Posterior vena cava (tissue), 2 donors: ENCODE data around the gene ANKRD13C. TPM values are rescaled to one million over a fixed set of nuclear protein-coding genes. Genes with fewer than 3 reads are reported as not detected.
"Not testable (repeated sequence)": the region's sequence is repeated elsewhere in the genome, so short reads cannot be mapped to it uniquely, and the experiment has no call there.

ENCODE experiments used
- DNase-seq: peaks from one replicate; pipeline ENCODE4 v3.0.0-alpha.2; 2020; ENCODE audit warnings: low spot score
- intact Hi-C, 2 donors: fragments of 100-400 bp; cut with DNase I; formaldehyde crosslinking; loops; one replicate each; pipeline versions ENCODE4 v1.14.1 to v1.14.2; 2022 to 2023
- long read RNA-seq, 2 donors: library from polyadenylated mRNA; unstranded; transcript quantifications; one replicate each; pipeline ENCODE4 v2.0.0, GENCODE V29; 2020 to 2021
- total RNA-seq, 2 donors: library from RNA; stranded (reverse); fragmentation: NEBNext Ultra II Directional; extraction: Animal tissue kit (Norgen Biotek cat#: 25700); gene quantifications; one replicate each; pipeline ENCODE4 v1.2.1, GENCODE V29; 2021
- donor health status: DM: yes; HTN: yes; CAD: no.
- donor health status: DM: yes; HTN: yes; CAD: no.

Gene ANKRD13C
- total RNA-seq = 10 to 100 TPM; 20.8 to 23.8 TPM
- long read RNA-seq, donor 1, full-length matches to known transcripts = 5 of 11 reads
- long read RNA-seq, donor 1, partial matches to known transcripts = 1 of 11 reads
- long read RNA-seq, donor 1, other reads (novel, unspliced or antisense) = 5 of 11 reads
- long read RNA-seq, donor 2, full-length matches to known transcripts = 5 of 14 reads
- long read RNA-seq, donor 2, partial matches to known transcripts = 2 of 14 reads
- long read RNA-seq, donor 2, other reads (novel, unspliced or antisense) = 7 of 14 reads

- intact Hi-C loops = loop anchor here in 1 of 2 donors (10.0 kb wide), 1 partner anchor 60 kb away; the partner anchor contains the start of gene CTH
- DNase-seq = peak; percentile 97
Observed at GRCh38 chr1:70354332-70355110, at the start of gene ANKRD13C. ANKRD13C (minus strand) TSS chr1:70354722; CDS start chr1:70354408, 314 bp downstream.

- DNase-seq = no peak
- intact Hi-C loops = no loop called here
Observed at GRCh38 chr1:70403759-70404158, 49.2 kb upstream of the ANKRD13C start.

- intact Hi-C loops = no loop called here
- DNase-seq = no peak
Observed at GRCh38 chr1:70401974-70402373, 47.5 kb upstream of the ANKRD13C start.

- intact Hi-C loops = no loop called here
- no peak for DNase-seq
Observed at GRCh38 chr1:70400335-70400734, 45.8 kb upstream of the ANKRD13C start.

GRCh38 chr1:70397013-70397412 lies 42.5 kb upstream of the ANKRD13C start:
- no peak for DNase-seq
- intact Hi-C loops = no loop called here

GRCh38 chr1:70396607-70397006 lies 42.1 kb upstream of the ANKRD13C start:
- intact Hi-C loops = no loop called here
- no peak for DNase-seq

- no peak for DNase-seq
- intact Hi-C loops = no loop called here
Observed at GRCh38 chr1:70392626-70393025, 38.1 kb upstream of the ANKRD13C start.

- DNase-seq = no peak
- intact Hi-C loops = no loop called here
Observed at GRCh38 chr1:70387507-70387906, 33.0 kb upstream of the ANKRD13C start.

- DNase-seq = no peak
- intact Hi-C loops = no loop called here
Observed at GRCh38 chr1:70386121-70386520, 31.6 kb upstream of the ANKRD13C start.

GRCh38 chr1:70385477-70385876 lies 31.0 kb upstream of the ANKRD13C start:
- intact Hi-C loops = no loop called here
- DNase-seq = no peak

GRCh38 chr1:70384542-70384941 lies 30.0 kb upstream of the ANKRD13C start:
- no peak for DNase-seq
- intact Hi-C loops = no loop called here

GRCh38 chr1:70383483-70383882 lies 29.0 kb upstream of the ANKRD13C start:
- intact Hi-C loops = no loop called here
- no peak for DNase-seq

- intact Hi-C loops = no loop called here
- DNase-seq = no peak
Observed at GRCh38 chr1:70382682-70383081, 28.2 kb upstream of the ANKRD13C start.

- intact Hi-C loops = no loop called here
- DNase-seq = no peak
Observed at GRCh38 chr1:70376196-70376595, 21.7 kb upstream of the ANKRD13C start.

GRCh38 chr1:70373580-70373979 lies 19.1 kb upstream of the ANKRD13C start:
- DNase-seq, intact Hi-C loops: not testable (repeated sequence)

GRCh38 chr1:70372426-70372825 lies 17.9 kb upstream of the ANKRD13C start:
- DNase-seq = no peak
- intact Hi-C loops = no loop called here

- DNase-seq, intact Hi-C loops: not testable (repeated sequence)
Observed at GRCh38 chr1:70371586-70371985, 17.1 kb upstream of the ANKRD13C start.

GRCh38 chr1:70367397-70367796 lies 12.9 kb upstream of the ANKRD13C start:
- intact Hi-C loops, DNase-seq: not testable (repeated sequence)

GRCh38 chr1:70366997-70367396 lies 12.5 kb upstream of the ANKRD13C start:
- DNase-seq, intact Hi-C loops: not testable (repeated sequence)

GRCh38 chr1:70366425-70366952 lies 12.0 kb upstream of the ANKRD13C start:
- DNase-seq, intact Hi-C loops: not testable (repeated sequence)
